ENCODE results near the gene KIF16B.
"Not testable (repeated sequence)": the region's sequence is repeated elsewhere in the genome, so short reads cannot be mapped to it uniquely, and the experiment has no call there.

The KIF16B gene

DNA sequence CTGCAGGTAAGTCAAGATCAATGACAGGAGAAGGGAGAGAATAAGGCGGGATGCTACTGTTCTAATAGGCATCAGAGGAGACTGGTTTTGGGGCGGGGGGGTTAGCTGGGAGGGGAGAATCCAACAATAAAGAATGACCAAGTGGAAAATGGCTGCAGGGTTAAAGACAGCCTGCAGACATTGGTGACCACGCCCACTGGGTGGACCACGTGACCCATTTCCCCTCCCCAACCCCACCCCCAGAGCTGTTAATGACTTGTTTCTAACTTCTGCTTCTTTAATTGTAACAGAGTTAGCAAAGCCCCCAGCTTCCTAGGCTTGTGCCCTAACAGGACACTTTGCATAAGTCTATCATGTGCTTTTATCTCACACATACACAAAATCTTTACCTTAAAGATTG is 344.5 kb downstream of the KIF16B start:
- in situ Hi-C loops (cut with HindIII; ENCODE audit: low sequenced_read_pairs): no loop called here

DNA sequence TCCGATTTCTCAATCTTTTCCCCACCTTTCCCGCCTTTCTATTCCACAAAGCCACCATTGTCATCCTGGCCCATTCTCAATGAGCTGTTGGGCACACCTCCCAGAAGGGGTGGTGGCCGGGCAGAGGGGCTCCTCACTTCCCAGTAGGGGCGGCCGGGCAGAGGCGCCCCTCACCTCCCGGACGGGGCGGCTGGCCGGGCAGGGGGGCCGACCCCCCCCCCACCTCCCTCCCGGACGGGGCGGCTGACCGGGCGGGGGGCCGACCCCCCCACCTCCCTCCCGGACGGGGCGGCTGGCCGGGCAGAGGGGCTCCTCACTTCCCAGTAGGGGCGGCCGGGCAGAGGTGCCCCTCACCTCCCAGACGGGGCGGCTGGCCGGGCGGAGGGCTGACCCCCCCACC is 346.3 kb downstream of the KIF16B start:
- in situ Hi-C loops (cut with HindIII; ENCODE audit: low sequenced_read_pairs): not testable (repeated sequence)

DNA sequence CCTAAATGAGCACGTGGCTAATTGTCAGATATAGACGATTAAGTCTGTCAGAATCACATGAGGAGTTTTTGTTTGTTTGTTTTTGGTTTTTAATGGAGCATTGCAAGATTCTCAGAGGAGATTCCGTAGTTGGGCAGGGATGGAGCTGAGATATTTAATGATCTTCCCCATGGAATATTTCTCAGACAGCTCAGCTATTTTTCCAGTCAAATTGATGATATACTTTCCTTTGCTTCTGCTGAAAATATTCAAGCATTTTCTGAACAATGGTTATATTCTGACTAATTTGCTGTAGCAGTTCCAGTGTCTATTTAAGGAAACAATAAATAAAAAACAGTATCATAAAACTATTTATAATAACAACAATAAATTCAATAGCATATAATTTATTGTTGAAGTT is 348.4 kb downstream of the KIF16B start:
- in situ Hi-C loops (cut with HindIII; ENCODE audit: low sequenced_read_pairs): no loop called here

DNA sequence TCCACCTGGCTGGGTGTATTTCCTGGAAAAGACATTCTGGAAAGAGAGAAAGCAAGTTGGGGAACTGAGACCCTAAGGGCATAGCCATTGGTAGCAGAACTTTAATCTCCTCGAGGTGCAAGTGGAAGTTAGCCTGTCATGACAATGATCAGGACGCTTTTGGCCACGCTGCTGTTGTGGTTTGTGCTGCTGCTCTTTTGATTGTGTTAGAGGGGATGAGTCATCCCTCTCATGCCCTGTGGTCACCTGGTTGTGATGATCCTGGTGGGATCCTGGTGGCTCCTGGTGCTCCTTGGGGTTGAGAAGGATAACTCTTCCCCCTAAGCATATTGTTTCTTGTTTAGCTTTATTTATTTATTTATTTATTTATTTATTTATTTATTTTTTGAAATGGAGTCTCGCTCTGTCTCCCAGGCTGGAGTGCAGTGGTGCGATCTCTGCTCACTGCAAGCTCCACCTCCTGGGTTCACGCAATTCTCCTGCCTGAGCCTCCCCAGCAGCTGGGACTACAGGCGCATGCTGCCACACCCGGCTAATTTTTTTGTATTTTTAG is 350.3 kb downstream of the KIF16B start:
- in situ Hi-C loops (cut with HindIII; ENCODE audit: low sequenced_read_pairs): no loop called here

Measured in endothelial cell of hepatic sinusoid (primary cell).